Measurements from ENCODE around the gene PELI2.

Gene PELI2

GRCh38 chr14:56145965-56146364 lies 27.8 kb downstream of the PELI2 start:
- no peaks in the 10 kb centered on the region for H3K36me3 ChIP-seq (ENCODE audit: low read length)
- H4K20me1 ChIP-seq (ENCODE audit: low read depth, low read length) = no peaks in the 10 kb centered on the region
- H3K4me2 ChIP-seq (ENCODE audit: low read depth, low read length, poor library complexity, severe bottlenecking) = no peak overlapping the region
- TF ChIP-seq CTCF (IDR thresholded peaks at IDR 0.05; ENCODE audit: insufficient read depth, low read length, poor library complexity, severe bottlenecking) (no peak), EZH2phosphoT487 (conservative IDR thresholded peaks at IDR 0.05; ENCODE audit: low read length) (no peak)
- H3K27ac ChIP-seq (ENCODE audit: low read depth, low read length) = no peak overlapping the region
- H3K79me2 ChIP-seq (ENCODE audit: insufficient read depth, low read length) = no peaks in the 10 kb centered on the region
- H3K9me3 ChIP-seq (ENCODE audit: insufficient read depth, low read length) = no peaks in the 10 kb centered on the region
- no peak overlapping the region for H2AFZ ChIP-seq (ENCODE audit: low read depth, low read length, severe bottlenecking)
- no peaks in the 10 kb centered on the region for H3F3A ChIP-seq (ENCODE audit: insufficient read depth)
- no peak overlapping the region for H3K4me3 ChIP-seq (ENCODE audit: insufficient read depth, low read length, poor library complexity, severe bottlenecking)
- no peaks in the 10 kb centered on the region for H3K9me2 ChIP-seq (replicated peaks; ENCODE audit: insufficient read depth, low read length)
- H3K27me3 ChIP-seq (ENCODE audit: low read length) = no peaks in the 10 kb centered on the region
- no peak overlapping the region for H3K9ac ChIP-seq (ENCODE audit: low read length)

GRCh38 chr14:56147449-56147848 lies 29.2 kb downstream of the PELI2 start:
- Histone ChIP-seq H3K9ac (ENCODE audit: low read length) (no peak overlapping the region), H3F3A (ENCODE audit: insufficient read depth) (no peaks in the 10 kb centered on the region)

GRCh38 chr14:56147986-56148901 lies 30.0 kb downstream of the PELI2 start:
- Histone ChIP-seq H4K20me1 (ENCODE audit: low read depth, low read length) (no peaks in the 10 kb centered on the region), H3K4me3 (ENCODE audit: insufficient read depth, low read length, poor library complexity, severe bottlenecking) (no peak overlapping the region), H3K36me3 (ENCODE audit: low read length) (no peaks in the 10 kb centered on the region), H3K9me3 (ENCODE audit: insufficient read depth, low read length) (no peaks in the 10 kb centered on the region), H3K27ac (ENCODE audit: low read depth, low read length) (no peak overlapping the region), H3K9ac (ENCODE audit: low read length) (no peak overlapping the region), H3F3A (ENCODE audit: insufficient read depth) (no peaks in the 10 kb centered on the region), H3K27me3 (ENCODE audit: low read length) (no peaks in the 10 kb centered on the region), H2AFZ (ENCODE audit: low read depth, low read length, severe bottlenecking) (no peak overlapping the region), H3K79me2 (ENCODE audit: insufficient read depth, low read length) (no peaks in the 10 kb centered on the region), H3K4me2 (ENCODE audit: low read depth, low read length, poor library complexity, severe bottlenecking) (no peak overlapping the region), H3K9me2 (replicated peaks; ENCODE audit: insufficient read depth, low read length) (no peaks in the 10 kb centered on the region)
- TF ChIP-seq CTCF (IDR thresholded peaks at IDR 0.05; ENCODE audit: insufficient read depth, low read length, poor library complexity, severe bottlenecking) (no peak), EZH2phosphoT487 (conservative IDR thresholded peaks at IDR 0.05; ENCODE audit: low read length) (no peak)

More at GRCh38 chr14:56147449-56147848, 29.2 kb downstream of the PELI2 start:
- no peaks in the 10 kb centered on the region for H4K20me1 ChIP-seq (ENCODE audit: low read depth, low read length)
- no peak overlapping the region for H2AFZ ChIP-seq (ENCODE audit: low read depth, low read length, severe bottlenecking)
- H3K27me3 ChIP-seq (ENCODE audit: low read length) = no peaks in the 10 kb centered on the region
- H3K36me3 ChIP-seq (ENCODE audit: low read length) = no peaks in the 10 kb centered on the region
- no peak for TF ChIP-seq CTCF (IDR thresholded peaks at IDR 0.05; ENCODE audit: insufficient read depth, low read length, poor library complexity, severe bottlenecking)
- TF ChIP-seq EZH2phosphoT487 (conservative IDR thresholded peaks at IDR 0.05; ENCODE audit: low read length) = no peak
- H3K9me3 ChIP-seq (ENCODE audit: insufficient read depth, low read length) = no peaks in the 10 kb centered on the region
- H3K27ac ChIP-seq (ENCODE audit: low read depth, low read length) = no peak overlapping the region
- no peaks in the 10 kb centered on the region for H3K79me2 ChIP-seq (ENCODE audit: insufficient read depth, low read length)
- H3K4me3 ChIP-seq (ENCODE audit: insufficient read depth, low read length, poor library complexity, severe bottlenecking) = no peak overlapping the region
- no peak overlapping the region for H3K4me2 ChIP-seq (ENCODE audit: low read depth, low read length, poor library complexity, severe bottlenecking)
- H3K9me2 ChIP-seq (replicated peaks; ENCODE audit: insufficient read depth, low read length) = no peaks in the 10 kb centered on the region

All from SU-DHL-6 (cell line).